Measurements from ENCODE around the gene PARD3.

GRCh38 chr10:34369120-34369519 is 446.0 kb downstream of the PARD3 start:
- TF ChIP-seq, protein P1, sequence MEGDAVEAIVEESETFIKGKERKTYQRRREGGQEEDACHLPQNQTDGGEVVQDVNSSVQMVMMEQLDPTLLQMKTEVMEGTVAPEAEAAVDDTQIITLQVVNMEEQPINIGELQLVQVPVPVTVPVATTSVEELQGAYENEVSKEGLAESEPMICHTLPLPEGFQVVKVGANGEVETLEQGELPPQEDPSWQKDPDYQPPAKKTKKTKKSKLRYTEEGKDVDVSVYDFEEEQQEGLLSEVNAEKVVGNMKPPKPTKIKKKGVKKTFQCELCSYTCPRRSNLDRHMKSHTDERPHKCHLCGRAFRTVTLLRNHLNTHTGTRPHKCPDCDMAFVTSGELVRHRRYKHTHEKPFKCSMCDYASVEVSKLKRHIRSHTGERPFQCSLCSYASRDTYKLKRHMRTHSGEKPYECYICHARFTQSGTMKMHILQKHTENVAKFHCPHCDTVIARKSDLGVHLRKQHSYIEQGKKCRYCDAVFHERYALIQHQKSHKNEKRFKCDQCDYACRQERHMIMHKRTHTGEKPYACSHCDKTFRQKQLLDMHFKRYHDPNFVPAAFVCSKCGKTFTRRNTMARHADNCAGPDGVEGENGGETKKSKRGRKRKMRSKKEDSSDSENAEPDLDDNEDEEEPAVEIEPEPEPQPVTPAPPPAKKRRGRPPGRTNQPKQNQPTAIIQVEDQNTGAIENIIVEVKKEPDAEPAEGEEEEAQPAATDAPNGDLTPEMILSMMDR (IDR thresholded peaks at IDR 0.05; ENCODE audit: poor library complexity) = no peak
- no peak for TF ChIP-seq EZH2phosphoT487 (IDR thresholded peaks at IDR 0.05; ENCODE audit: low read depth, severe bottlenecking, unreplicated experiment)
